H9 (cell line): Measurements from ENCODE around the gene SLC12A5. TPM values are rescaled to one million over a fixed set of nuclear protein-coding genes. Genes with fewer than 3 reads are reported as not detected.

ENCODE experiments used
- DNase-seq: peaks from one replicate; pipeline ENCODE4 v3.0.0-alpha.2; 2017
- H2AFZ ChIP-seq: one replicate; pipeline ENCODE4 v1.6.1; 2013; ENCODE audit warnings: mild to moderate bottlenecking, low read length, control low read depth, moderate library complexity
- H2AK5ac ChIP-seq: 2 replicates; pipeline ENCODE4 v1.6.1; 2013; ENCODE audit warnings: low read length, control low read depth, mixed read lengths; ENCODE audit not compliant: insufficient read length
- H2BK120ac ChIP-seq: one replicate; pipeline ENCODE4 v1.6.1; 2013; ENCODE audit warnings: low read depth, mild to moderate bottlenecking, low read length, control low read depth, inconsistent platforms; ENCODE audit not compliant: poor library complexity, severe bottlenecking
- H2BK12ac ChIP-seq: 2 replicates; pipeline ENCODE4 v1.6.1; 2013; ENCODE audit warnings: low read length, control low read depth, mixed read lengths, low read depth; ENCODE audit not compliant: insufficient read length
- H2BK15ac ChIP-seq: 2 replicates; pipeline ENCODE4 v1.6.1; 2013; ENCODE audit warnings: low read depth, low read length, control low read depth
- H2BK20ac ChIP-seq: one replicate; pipeline ENCODE4 v1.6.1; 2013; ENCODE audit warnings: low read depth, mild to moderate bottlenecking, low read length, control low read depth, inconsistent platforms; ENCODE audit not compliant: poor library complexity, severe bottlenecking
- H2BK5ac ChIP-seq: 2 replicates; pipeline ENCODE4 v1.6.1; 2013; ENCODE audit warnings: low read length, control low read depth, mixed read lengths; ENCODE audit not compliant: insufficient read length
- H3K14ac ChIP-seq: 2 replicates; pipeline ENCODE4 v1.6.1; 2013; ENCODE audit warnings: low read length, control low read depth; ENCODE audit not compliant: insufficient read depth
- H3K18ac ChIP-seq: 2 replicates; pipeline ENCODE4 v1.6.1; 2013; ENCODE audit warnings: low read depth, mild to moderate bottlenecking, mixed read lengths, low read length, control low read depth; ENCODE audit not compliant: insufficient read length
- H3K23ac ChIP-seq: 2 replicates; pipeline ENCODE4 v1.6.1; 2013; ENCODE audit warnings: low read length, control low read depth, mixed read lengths, low read depth; ENCODE audit not compliant: insufficient read length
- H3K23me2 ChIP-seq: 2 replicates; pipeline ENCODE4 v1.6.1; 2013; ENCODE audit warnings: low read depth, mild to moderate bottlenecking, mixed read lengths, low read length, control low read depth; ENCODE audit not compliant: insufficient read length, poor library complexity, severe bottlenecking
- H3K27ac ChIP-seq: 2 replicates; pipeline ENCODE4 v1.5.1; 2013; ENCODE audit warnings: low read length, control low read depth, mixed read lengths, low read depth; ENCODE audit not compliant: insufficient read length
- H3K27me3 ChIP-seq: 2 replicates; pipeline ENCODE4 v1.6.1; 2013; ENCODE audit warnings: low read length, control low read depth, inconsistent platforms; ENCODE audit not compliant: insufficient read depth
- H3K4ac ChIP-seq: 2 replicates; pipeline ENCODE4 v1.6.1; 2013; ENCODE audit warnings: low read depth, mild to moderate bottlenecking, control low read depth, inconsistent platforms, low read length, moderate library complexity
- H3K4me1 ChIP-seq: 2 replicates; pipeline ENCODE4 v1.6.1; 2013; ENCODE audit warnings: low read length, control low read depth, inconsistent platforms; ENCODE audit not compliant: insufficient read depth
- H3K4me2 ChIP-seq: 2 replicates; pipeline ENCODE4 v1.6.1; 2013; ENCODE audit warnings: low read length, control low read depth, mixed read lengths; ENCODE audit not compliant: insufficient read length, insufficient read depth
- H3K56ac ChIP-seq: 2 replicates; pipeline ENCODE4 v1.6.1; 2013; ENCODE audit warnings: low read depth, mild to moderate bottlenecking, mixed read lengths, low read length, control low read depth; ENCODE audit not compliant: insufficient read length
- H3K79me1 ChIP-seq: 2 replicates; pipeline ENCODE4 v1.6.1; 2013; ENCODE audit warnings: low read depth, mild to moderate bottlenecking, moderate library complexity, low read length, control low read depth, inconsistent platforms; ENCODE audit not compliant: insufficient read depth, poor library complexity, severe bottlenecking
- H3K79me2 ChIP-seq: 2 replicates; pipeline ENCODE4 v1.6.1; 2013; ENCODE audit warnings: low read length, control low read depth, inconsistent platforms; ENCODE audit not compliant: insufficient read depth
- H3K9ac ChIP-seq: 2 replicates; pipeline ENCODE4 v1.6.1; 2013; ENCODE audit warnings: low read length, control low read depth, mixed read lengths; ENCODE audit not compliant: insufficient read length; ENCODE audit errors: extremely low read depth
- H3K9me3 ChIP-seq: one replicate; pipeline ENCODE4 v1.6.1; 2013; ENCODE audit warnings: low read depth, low read length, inconsistent platforms; ENCODE audit not compliant: control insufficient read depth
- H3T11ph ChIP-seq: one replicate; pipeline ENCODE4 v1.6.1; 2013; ENCODE audit warnings: mild to moderate bottlenecking, low read length, control low read depth, inconsistent platforms
- H4K20me1 ChIP-seq: one replicate; pipeline ENCODE4 v1.6.1; 2013; ENCODE audit not compliant: control insufficient read depth, insufficient read length, insufficient read depth
- H4K5ac ChIP-seq: 2 replicates; pipeline ENCODE4 v1.6.1; 2013; ENCODE audit warnings: low read depth, mild to moderate bottlenecking, mixed read lengths, low read length, control low read depth; ENCODE audit not compliant: insufficient read length
- H4K8ac ChIP-seq: replicated peaks from 2 replicates; pipeline ENCODE4 v1.6.1; 2013; ENCODE audit warnings: low read length, control low read depth, mixed read lengths, low read depth; ENCODE audit not compliant: insufficient read length
- H4K91ac ChIP-seq: 2 replicates; pipeline ENCODE4 v1.6.1; 2013; ENCODE audit warnings: low read depth, mild to moderate bottlenecking, moderate library complexity, mixed read lengths, low read length, control low read depth; ENCODE audit not compliant: insufficient read length
- H3K27ac Mint-ChIP-seq, 3 experiments: 2 replicates in 2 of 3; 3 replicates in 1 of 3; pipeline ENCODE4 v1.8.0; 2020 to 2021; ENCODE audit warnings: mixed read lengths in 3 of 3, mild to moderate bottlenecking in 1 of 3, moderate library complexity in 1 of 3
- H3K27me3 Mint-ChIP-seq: 2 replicates; pipeline ENCODE4 v1.8.0; 2021; ENCODE audit warnings: low read depth, mild to moderate bottlenecking, moderate library complexity, mixed read lengths
- H3K36me3 Mint-ChIP-seq, 3 experiments: 2 replicates in 2 of 3; 3 replicates in 1 of 3; pipeline ENCODE4 v1.8.0; 2020 to 2021; ENCODE audit warnings: low read depth in 3 of 3, mixed read lengths in 3 of 3; ENCODE audit not compliant: insufficient read depth in 1 of 3
- H3K4me1 Mint-ChIP-seq, 2 experiments: 2 replicates each; pipeline ENCODE4 v1.8.0; 2020; ENCODE audit warnings: mixed read lengths in 2 of 2
- H3K4me3 Mint-ChIP-seq, 2 experiments: 2 replicates in 1 of 2; 3 replicates in 1 of 2; pipeline ENCODE4 v1.8.0; 2020 to 2021; ENCODE audit warnings: mild to moderate bottlenecking in 2 of 2, mixed read lengths in 2 of 2, moderate library complexity in 1 of 2
- H3K9me3 Mint-ChIP-seq, 2 experiments: 2 replicates in 1 of 2; 3 replicates in 1 of 2; pipeline ENCODE4 v1.8.0; 2020; ENCODE audit warnings: mild to moderate bottlenecking in 2 of 2, mixed read lengths in 2 of 2, moderate library complexity in 1 of 2
- WGBS: extraction: QIAGEN DNeasy Blood & Tissue Kit; methylation state at CpG from one replicate; pipeline ENCODE4 v1.1.7; 2013; ENCODE audit warnings: missing lambda C conversion rate, low lambda C conversion rate, mixed read lengths; ENCODE audit not compliant: insufficient read length; ENCODE audit errors: extremely low coverage; 5-methylcytosine and 5-hydroxymethylcytosine counted together
- total RNA-seq: library from RNA; stranded (reverse); gene quantifications from 2 replicates; pipeline ENCODE4 v1.2.1, GENCODE V29; 2021
- TF ChIP-seq, protein P1 (sequence below): fragments of 200-600 bp; sonication (generic); conservative IDR thresholded peaks from 3 replicates; pipeline ENCODE4 v1.8.0; 2021; ENCODE audit warnings: antibody characterized with exemption, mild to moderate bottlenecking

The SLC12A5 gene
- total RNA-seq, 1 experiment from 2014 or later = 8.7 TPM

GRCh38 chr20:46084805-46085178 lies 55.8 kb downstream of the SLC12A5 start:
- Histone ChIP-seq H4K5ac (no peak overlapping the region), H3K9ac (no peak overlapping the region), H3K4me2 (no peak overlapping the region), H4K8ac (no peak overlapping the region), H3K56ac (no peak overlapping the region), H3K14ac (no peak overlapping the region), H4K20me1 (no peaks in the 10 kb centered on the region), H3K79me2 (peaks cover 38% of the 10 kb centered on the region; the same call in 1 of the 2 replicates), H2BK20ac (no peak overlapping the region), H3K4me1 (peaks cover 2% of the 10 kb centered on the region; the same call in 1 of the 2 replicates), H3K9me3 (no peaks in the 10 kb centered on the region), H3K79me1 (peaks cover 12% of the 10 kb centered on the region), H3K27me3 (no peaks in the 10 kb centered on the region), H3K4ac (no peak overlapping the region), H3T11ph (no peak overlapping the region), H3K23ac (no peak overlapping the region), H4K91ac (no peak overlapping the region), H2BK5ac (no peak overlapping the region), H2BK120ac (no peak overlapping the region), H2AFZ (no peak overlapping the region), H2BK12ac (no peak overlapping the region), H3K27ac (no peak overlapping the region), H2BK15ac (no peak overlapping the region), H3K23me2 (peaks cover 9% of the 10 kb centered on the region), H2AK5ac (no peak overlapping the region), H3K18ac (no peak overlapping the region)
- H3K4me1 Mint-ChIP-seq = peaks cover 35 to 42% of the 10 kb centered on the region in 2 experiments
- TF ChIP-seq, protein P1, sequence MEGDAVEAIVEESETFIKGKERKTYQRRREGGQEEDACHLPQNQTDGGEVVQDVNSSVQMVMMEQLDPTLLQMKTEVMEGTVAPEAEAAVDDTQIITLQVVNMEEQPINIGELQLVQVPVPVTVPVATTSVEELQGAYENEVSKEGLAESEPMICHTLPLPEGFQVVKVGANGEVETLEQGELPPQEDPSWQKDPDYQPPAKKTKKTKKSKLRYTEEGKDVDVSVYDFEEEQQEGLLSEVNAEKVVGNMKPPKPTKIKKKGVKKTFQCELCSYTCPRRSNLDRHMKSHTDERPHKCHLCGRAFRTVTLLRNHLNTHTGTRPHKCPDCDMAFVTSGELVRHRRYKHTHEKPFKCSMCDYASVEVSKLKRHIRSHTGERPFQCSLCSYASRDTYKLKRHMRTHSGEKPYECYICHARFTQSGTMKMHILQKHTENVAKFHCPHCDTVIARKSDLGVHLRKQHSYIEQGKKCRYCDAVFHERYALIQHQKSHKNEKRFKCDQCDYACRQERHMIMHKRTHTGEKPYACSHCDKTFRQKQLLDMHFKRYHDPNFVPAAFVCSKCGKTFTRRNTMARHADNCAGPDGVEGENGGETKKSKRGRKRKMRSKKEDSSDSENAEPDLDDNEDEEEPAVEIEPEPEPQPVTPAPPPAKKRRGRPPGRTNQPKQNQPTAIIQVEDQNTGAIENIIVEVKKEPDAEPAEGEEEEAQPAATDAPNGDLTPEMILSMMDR = no peak
- no peak for DNase-seq
- WGBS = no CpG with 5 or more reads among the region's 3 CpGs
- H3K4me3 Mint-ChIP-seq = no peak overlapping the region; a peak in 1 of 5 replicates
- no peaks in the 10 kb centered on the region for H3K27me3 Mint-ChIP-seq
- H3K9me3 Mint-ChIP-seq = no peaks in the 10 kb centered on the region
- no peaks in the 10 kb centered on the region for H3K36me3 Mint-ChIP-seq
- H3K27ac Mint-ChIP-seq = no peak overlapping the region
